H1 (cell line): ENCODE results near the gene RAD51B. TPM values are rescaled to one million over a fixed set of nuclear protein-coding genes. Genes with fewer than 3 reads are reported as not detected.

Experiments used
- CTCF ChIA-PET: fragments of 300-600 bp; sonication (Branson Sonifier 250); formaldehyde crosslinking; loops from one replicate; lab custom pipeline; 2021; ENCODE audit not compliant: partially characterized antibody; lab: Charles Lee
- POLR2A ChIA-PET: fragments of 300-600 bp; sonication (Branson Sonifier 250); formaldehyde crosslinking; loops from one replicate; lab custom pipeline; 2021; ENCODE audit warnings: inconsistent platforms; ENCODE audit not compliant: partially characterized antibody; lab: Charles Lee
- DNase-seq, 2 experiments: peaks; one replicate each; pipeline versions ENCODE4 v3.0.0 to v3.0.0-alpha.2; 2010 to 2022; ENCODE audit warnings: low spot score in 2 of 2, low read depth in 1 of 2, mixed read lengths in 1 of 2
- FAIRE-seq: peaks from 2 replicates; lab custom pipeline; 2011; peaks lifted over from hg19 to GRCh38; lab: Jason Lieb, UNC
- H2AFZ ChIP-seq: 2 replicates; pipeline ENCODE4 v1.8.1; 2012; ENCODE audit warnings: low read length, inconsistent platforms
- H2AK5ac ChIP-seq: 2 replicates; pipeline ENCODE4 v1.6.1; 2013; ENCODE audit warnings: low read depth, low read length
- H2BK120ac ChIP-seq: replicated peaks from 2 replicates; pipeline ENCODE3; 2013; ENCODE audit warnings: low read depth, low read length, inconsistent platforms
- H2BK12ac ChIP-seq: 2 replicates; pipeline ENCODE4 v1.6.1; 2013; ENCODE audit warnings: low read depth, low read length
- H2BK15ac ChIP-seq: 2 replicates; pipeline ENCODE4 v1.6.1; 2013; ENCODE audit warnings: low read length
- H2BK20ac ChIP-seq: 2 replicates; pipeline ENCODE4 v1.6.1; 2013; ENCODE audit warnings: low read length
- H2BK5ac ChIP-seq: 2 replicates; pipeline ENCODE4 v1.6.1; 2013; ENCODE audit warnings: low read depth, low read length
- H3K14ac ChIP-seq: 2 replicates; pipeline ENCODE4 v1.6.1; 2013; ENCODE audit warnings: inconsistent platforms; ENCODE audit not compliant: insufficient read length
- H3K18ac ChIP-seq: 2 replicates; pipeline ENCODE4 v1.6.1; 2013; ENCODE audit warnings: low read length; ENCODE audit errors: extremely low read depth
- H3K23ac ChIP-seq: 2 replicates; pipeline ENCODE4 v1.6.1; 2013; ENCODE audit warnings: inconsistent platforms; ENCODE audit not compliant: insufficient read length
- H3K23me2 ChIP-seq: 2 replicates; pipeline ENCODE4 v1.6.1; 2013; ENCODE audit warnings: low read depth, low read length
- H3K27ac ChIP-seq: 2 replicates; pipeline ENCODE4 v1.6.1; 2011; ENCODE audit warnings: low read depth, low read length, inconsistent platforms
- H3K27me3 ChIP-seq, 4 experiments: replicated peaks in 1 of 4; 1 replicate in 1 of 4; 2 replicates in 3 of 4; pipeline versions ENCODE4 v1.6.1 to v1.8.1; 2011 to 2013; ENCODE audit warnings: low read length in 3 of 4, mild to moderate bottlenecking in 3 of 4, inconsistent platforms in 2 of 4, mixed read lengths in 2 of 4, moderate library complexity in 1 of 4; ENCODE audit not compliant: control insufficient read depth in 3 of 4, insufficient read depth in 3 of 4; ENCODE audit errors: extremely low read depth in 1 of 4
- H3K36me3 ChIP-seq, 4 experiments: 2 replicates each; pipeline versions ENCODE4 v1.6.1 to v1.8.1; 2011 to 2013; ENCODE audit warnings: mild to moderate bottlenecking in 4 of 4, low read length in 3 of 4, moderate library complexity in 2 of 4, control low read depth in 1 of 4, inconsistent platforms in 1 of 4; ENCODE audit not compliant: insufficient read depth in 4 of 4, control insufficient read depth in 2 of 4
- H3K4ac ChIP-seq: replicated peaks from 2 replicates; pipeline ENCODE3; 2013; ENCODE audit warnings: low read length, low read depth, mixed read lengths, inconsistent platforms; ENCODE audit not compliant: insufficient read length
- H3K4me1 ChIP-seq, 4 experiments: replicated peaks in 1 of 4; 1 replicate in 1 of 4; 2 replicates in 3 of 4; pipeline versions ENCODE4 v1.6.1 to v1.8.1; 2011 to 2013; ENCODE audit warnings: low read length in 3 of 4, inconsistent platforms in 2 of 4, mixed read lengths in 1 of 4; ENCODE audit not compliant: insufficient read depth in 4 of 4, control insufficient read depth in 3 of 4
- H3K4me2 ChIP-seq, 2 experiments: 2 replicates each; pipeline versions ENCODE4 v1.6.1 to v1.8.1; 2011 to 2013; ENCODE audit warnings: low read depth in 2 of 2, low read length in 2 of 2, control low read depth in 1 of 2, inconsistent platforms in 1 of 2, mild to moderate bottlenecking in 1 of 2; ENCODE audit not compliant: insufficient read depth in 1 of 2
- H3K4me3 ChIP-seq, 4 experiments: fragments of 200-600, 300-600 bp in 1 of 4; sonication (generic), shearing (Covaris generic), sonication (Bioruptor Twin) in 1 of 4; 2 replicates each; pipeline versions ENCODE4 v1.5.1 to v1.8.1; 2011 to 2016; ENCODE audit warnings: low read length in 4 of 4, low read depth in 3 of 4, control low read depth in 2 of 4, inconsistent platforms in 2 of 4, mild to moderate bottlenecking in 2 of 4, mixed read lengths in 1 of 4, moderate library complexity in 1 of 4; ENCODE audit not compliant: insufficient read depth in 2 of 4; ENCODE audit errors: extremely low read depth in 1 of 4
- H3K56ac ChIP-seq: replicated peaks from 2 replicates; pipeline ENCODE3; 2013; ENCODE audit warnings: low read depth, mild to moderate bottlenecking, mixed read lengths, low read length, inconsistent platforms; ENCODE audit not compliant: insufficient read length
- H3K79me1 ChIP-seq: 2 replicates; pipeline ENCODE4 v1.6.1; 2013; ENCODE audit warnings: low read depth, low read length, control low read depth
- H3K79me2 ChIP-seq, 2 experiments: 2 replicates each; pipeline versions ENCODE4 v1.6.1 to v1.8.1; 2012 to 2013; ENCODE audit warnings: low read length in 2 of 2, mild to moderate bottlenecking in 2 of 2, inconsistent platforms in 1 of 2; ENCODE audit not compliant: insufficient read depth in 2 of 2, control insufficient read depth in 1 of 2
- H3K9ac ChIP-seq, 4 experiments: replicated peaks in 1 of 4; 1 replicate in 1 of 4; 2 replicates in 3 of 4; pipeline versions ENCODE4 v1.6.1 to v1.8.1; 2011 to 2013; ENCODE audit warnings: low read depth in 3 of 4, low read length in 3 of 4, control low read depth in 2 of 4, mild to moderate bottlenecking in 2 of 4, moderate library complexity in 2 of 4, inconsistent platforms in 1 of 4; ENCODE audit errors: extremely low read depth in 1 of 4
- H3K9me3 ChIP-seq, 2 experiments: 2 replicates each; pipeline versions ENCODE4 v1.6.1 to v1.8.1; 2012 to 2013; ENCODE audit warnings: mild to moderate bottlenecking in 2 of 2, moderate library complexity in 2 of 2, control low read depth in 1 of 2, inconsistent platforms in 1 of 2, low read depth in 1 of 2, low read length in 1 of 2, mixed read lengths in 1 of 2; ENCODE audit not compliant: insufficient read depth in 2 of 2
- H4K20me1 ChIP-seq, 2 experiments: replicated peaks in 1 of 2; 2 replicates each; pipeline versions ENCODE3 to v1.8.1; 2011 to 2013; ENCODE audit warnings: inconsistent platforms in 2 of 2, low read length in 2 of 2, mild to moderate bottlenecking in 1 of 2; ENCODE audit not compliant: insufficient read depth in 2 of 2, control insufficient read depth in 1 of 2
- H4K5ac ChIP-seq: 2 replicates; pipeline ENCODE4 v1.6.1; 2013; ENCODE audit warnings: low read length, low read depth, mixed read lengths, inconsistent platforms; ENCODE audit not compliant: insufficient read length
- H4K8ac ChIP-seq: 2 replicates; pipeline ENCODE4 v1.8.0; 2013; ENCODE audit warnings: mild to moderate bottlenecking, moderate library complexity, low read length, inconsistent platforms; ENCODE audit not compliant: insufficient read depth; ENCODE audit errors: extremely low read depth
- H4K91ac ChIP-seq: replicated peaks from 2 replicates; pipeline ENCODE3; 2013; ENCODE audit warnings: low read length, mixed read lengths, inconsistent platforms; ENCODE audit not compliant: insufficient read length
- BACH1 ChIP-seq: IDR thresholded peaks from 2 replicates; pipeline ENCODE4 v1.6.1; 2012; ENCODE audit warnings: low read length, improper control_type of control experiment
- CHD1 ChIP-seq: IDR thresholded peaks from 2 replicates; pipeline ENCODE4 v1.6.1; 2012; ENCODE audit warnings: low read depth, low read length, improper control_type of control experiment
- CHD2 ChIP-seq: IDR thresholded peaks from 2 replicates; pipeline ENCODE4 v1.6.1; 2012; ENCODE audit warnings: low read length, improper control_type of control experiment
- CREB1 ChIP-seq: IDR thresholded peaks from 2 replicates; pipeline ENCODE4 v1.6.1; 2012; ENCODE audit warnings: inconsistent platforms
- CTBP2 ChIP-seq: IDR thresholded peaks from 2 replicates; pipeline ENCODE4 v1.7.0; 2011; ENCODE audit warnings: borderline replicate concordance, mild to moderate bottlenecking, moderate library complexity, mixed read lengths, low read length; ENCODE audit not compliant: insufficient read depth, insufficient read length
- CTCF ChIP-seq, 3 experiments: IDR thresholded peaks; 1 replicate in 2 of 3; 2 replicates in 1 of 3; pipeline versions ENCODE4 v1.5.1 to v1.6.1; 2011; ENCODE audit warnings: low read length in 3 of 3, mild to moderate bottlenecking in 3 of 3, inconsistent platforms in 2 of 3, low read depth in 1 of 3, moderate library complexity in 1 of 3; ENCODE audit not compliant: insufficient read depth in 1 of 3; ENCODE audit errors: control extremely low read depth in 1 of 3
- NANOG ChIP-seq: IDR thresholded peaks from 2 replicates; pipeline ENCODE4 v1.6.1; 2011; ENCODE audit warnings: low read length, low read depth, mild to moderate bottlenecking, inconsistent platforms; ENCODE audit not compliant: insufficient read depth, poor library complexity, severe bottlenecking
- POU5F1 ChIP-seq: IDR thresholded peaks from 2 replicates; pipeline ENCODE4 v1.6.1; 2011; ENCODE audit warnings: low read depth, mild to moderate bottlenecking, low read length, moderate library complexity
- SIRT6 ChIP-seq: IDR thresholded peaks from one replicate; pipeline ENCODE4 v1.7.1; 2012; ENCODE audit warnings: low read length, inconsistent platforms
- SRF ChIP-seq: IDR thresholded peaks from 2 replicates; pipeline ENCODE4 v1.6.1; 2011; ENCODE audit warnings: mild to moderate bottlenecking, low read depth, low read length, moderate library complexity
- TCF12 ChIP-seq: IDR thresholded peaks from 2 replicates; pipeline ENCODE4 v1.6.1; 2011; ENCODE audit warnings: low read depth, mild to moderate bottlenecking, low read length
- ZNF274 ChIP-seq: IDR thresholded peaks from 2 replicates; pipeline ENCODE4 v1.7.0; 2012; ENCODE audit warnings: low read length, borderline replicate concordance; ENCODE audit errors: extremely low read depth
- WGBS, 2 experiments: shearing (Covaris generic) in 1 of 2; methylation state at CpG; one replicate each; pipeline versions ENCODE4 v1.1.6 to v1.1.7; 2013 to 2015; ENCODE audit warnings: low lambda C conversion rate in 2 of 2, mixed read lengths in 2 of 2, inconsistent platforms in 1 of 2, low coverage in 1 of 2, missing lambda C conversion rate in 1 of 2; ENCODE audit not compliant: insufficient replicate concordance in 2 of 2, insufficient coverage in 1 of 2, insufficient read length in 1 of 2; ENCODE audit errors: extremely low coverage in 1 of 2, missing lambda C conversion rate in 1 of 2; 5-methylcytosine and 5-hydroxymethylcytosine counted together
- polyA plus RNA-seq, 7 experiments: library from polyadenylated mRNA; depleted of rRNA in 3 of 7; stranded (reverse) in 5 of 7; unstranded in 2 of 7; fragments of >200 nt in 5 of 7; fragments of 200-250 nt in 2 of 7; gene quantifications; 1 replicate in 5 of 7; 2 replicates in 1 of 7; 4 replicates in 1 of 7; pipeline versions ENCODE4 v1.2.1 to v1.2.3, GENCODE V29; 2011 to 2013; ENCODE audit warnings: missing spikeins in 2 of 7, mixed read lengths in 2 of 7
- total RNA-seq: library from RNA; stranded (reverse); fragmentation: NEBNext Ultra II Directional; extraction: Animal tissue kit (Norgen Biotek cat#: 25700); gene quantifications from 2 replicates; pipeline ENCODE4 v1.2.1, GENCODE V29; 2021

Gene RAD51B
- total and polyA plus RNA-seq, 2 of the 8 experiments (the other 6 are each of a cell fraction or from before 2014, with no cell fraction given): 3.9 to 14.9 TPM

GRCh38 chr14:68407285-68407684, 587.7 kb downstream of the RAD51B start:
- Histone ChIP-seq H2BK12ac (no peak overlapping the region), H3K27me3 (peaks cover 0 to 1% (median 0%) of the 10 kb centered on the region in 4 experiments; a peak in 1 of 7 replicates), H2BK20ac (no peak overlapping the region), H4K20me1 (no peaks in the 10 kb centered on the region), H2BK15ac (no peak overlapping the region), H3K9ac (no peak overlapping the region), H3K23ac (no peak overlapping the region), H3K18ac (no peak overlapping the region), H3K23me2 (no peaks in the 10 kb centered on the region; the same call in 1 of the 2 replicates), H3K9me3 (no peaks in the 10 kb centered on the region), H3K4ac (no peak overlapping the region), H3K4me2 (no peak overlapping the region), H4K5ac (no peak overlapping the region), H3K4me3 (no peak overlapping the region), H3K4me1 (peaks cover 0 to 8% (median 2%) of the 10 kb centered on the region in 4 experiments; a peak in 2 of 7 replicates), H3K14ac (no peak overlapping the region), H2BK5ac (no peak overlapping the region), H3K79me1 (no peaks in the 10 kb centered on the region), H3K79me2 (no peaks in the 10 kb centered on the region), H3K56ac (no peak overlapping the region), H2AK5ac (no peak overlapping the region), H4K91ac (no peak overlapping the region), H2AFZ (no peak overlapping the region), H4K8ac (no peak overlapping the region), H2BK120ac (no peak overlapping the region), H3K27ac (no peak overlapping the region), H3K36me3 (no peaks in the 10 kb centered on the region)
- DNase-seq (no peak), FAIRE-seq (no peak)
- WGBS, 2 experiments: 83% methylated on average over 1 of the region's 1 CpG; no CpG with 5 or more reads in 1 of the 2 experiments
- ChIA-PET POLR2A (no interaction called here), CTCF (interaction anchor here (0.7 to 1.5 kb wide), 3 partner anchors 10 to 33 kb away, joined by 3 to 4 read pairs (median 4); no protein-coding TSS in a partner anchor)
- TF ChIP-seq CTCF (IDR thresholded peaks at IDR 0.05; ENCODE audit: control extremely low read depth in 1 of 3, insufficient read depth in 1 of 3, low read depth in 1 of 3, low read length in 3 of 3): no peak
- TF ChIP-seq NANOG: no peak
- no peak for TF ChIP-seq SIRT6
- TF ChIP-seq BACH1: no peak
- TF ChIP-seq CTBP2: no peak
- no peak for TF ChIP-seq SRF
- no peak for TF ChIP-seq POU5F1
- no peak for TF ChIP-seq CHD1
- no peak for TF ChIP-seq ZNF274
- TF ChIP-seq CREB1: no peak
- TF ChIP-seq CHD2: no peak
- no peak for TF ChIP-seq TCF12
